ENCODE measurements around the gene MYRIP. TPM values are rescaled to one million over a fixed set of nuclear protein-coding genes. Genes with fewer than 3 reads are reported as not detected.

The MYRIP gene
- total and polyA plus RNA-seq, 11 donors: 0.42 to 2.2 (median 0.90) TPM

DNA sequence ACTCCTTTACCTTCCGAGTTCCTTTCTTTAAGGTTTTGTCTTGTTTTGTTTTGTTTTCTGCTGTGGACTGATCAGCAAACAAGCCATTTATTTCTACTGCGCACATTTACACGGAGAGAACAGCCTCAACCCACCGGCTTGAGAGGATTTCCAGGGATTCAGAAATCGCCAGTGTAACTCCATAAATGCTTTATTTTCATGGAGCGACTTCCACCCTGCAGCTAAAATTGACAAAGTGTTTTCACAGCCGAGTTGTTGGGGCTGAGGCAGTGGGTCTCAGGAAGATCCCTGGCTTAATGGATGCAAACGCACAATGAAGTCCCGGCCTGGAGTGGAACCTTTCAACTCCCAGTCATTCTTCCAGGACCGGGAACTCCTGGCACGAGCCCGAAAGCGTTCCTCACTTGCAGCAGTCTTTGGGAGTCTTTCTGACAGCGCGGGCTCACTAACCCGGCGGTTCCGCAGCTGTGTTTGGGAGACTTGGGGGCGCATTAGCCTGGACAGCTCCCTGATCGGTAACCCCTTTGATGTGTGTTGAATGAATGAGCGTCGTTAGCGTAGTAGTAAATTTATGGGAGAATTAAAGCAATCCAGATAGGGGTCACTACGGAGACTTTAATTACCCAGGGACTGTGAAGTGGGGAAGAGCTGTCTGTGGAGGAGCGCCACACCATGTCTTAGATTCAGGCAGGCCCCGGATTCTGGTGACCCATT, 785 bp upstream of the MYRIP start:
- H3K27me3 ChIP-seq: peaks cover 2 to 52% (median 28%) of the 10 kb centered on the region in 9 donors
- ATAC-seq: peak in 3 of 4 donors; percentile 15 to 29 (median 18)
- H3K4me3 ChIP-seq: peak overlapping the region; percentile 5 to 66 (median 53)
- WGBS, 4 donors: 7 to 10% (median 9%) methylated on average over 24 to 26 of the region's 26 CpGs
- no peak for TF ChIP-seq POLR2A (IDR thresholded peaks at IDR 0.05)
- TF ChIP-seq, protein P1, sequence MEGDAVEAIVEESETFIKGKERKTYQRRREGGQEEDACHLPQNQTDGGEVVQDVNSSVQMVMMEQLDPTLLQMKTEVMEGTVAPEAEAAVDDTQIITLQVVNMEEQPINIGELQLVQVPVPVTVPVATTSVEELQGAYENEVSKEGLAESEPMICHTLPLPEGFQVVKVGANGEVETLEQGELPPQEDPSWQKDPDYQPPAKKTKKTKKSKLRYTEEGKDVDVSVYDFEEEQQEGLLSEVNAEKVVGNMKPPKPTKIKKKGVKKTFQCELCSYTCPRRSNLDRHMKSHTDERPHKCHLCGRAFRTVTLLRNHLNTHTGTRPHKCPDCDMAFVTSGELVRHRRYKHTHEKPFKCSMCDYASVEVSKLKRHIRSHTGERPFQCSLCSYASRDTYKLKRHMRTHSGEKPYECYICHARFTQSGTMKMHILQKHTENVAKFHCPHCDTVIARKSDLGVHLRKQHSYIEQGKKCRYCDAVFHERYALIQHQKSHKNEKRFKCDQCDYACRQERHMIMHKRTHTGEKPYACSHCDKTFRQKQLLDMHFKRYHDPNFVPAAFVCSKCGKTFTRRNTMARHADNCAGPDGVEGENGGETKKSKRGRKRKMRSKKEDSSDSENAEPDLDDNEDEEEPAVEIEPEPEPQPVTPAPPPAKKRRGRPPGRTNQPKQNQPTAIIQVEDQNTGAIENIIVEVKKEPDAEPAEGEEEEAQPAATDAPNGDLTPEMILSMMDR (IDR thresholded peaks at IDR 0.05): no peak
- no peak for DNase-seq
- peak overlapping the region in 1 of 12 donors; percentile 2 for H3K27ac ChIP-seq
- no peaks in the 10 kb centered on the region for H3K36me3 ChIP-seq
- H3K4me1 ChIP-seq: peaks cover 0 to 21% (median 12%) of the 10 kb centered on the region in 12 donors
- intact Hi-C loops (cut with DNase I): no loop called here
- H3K9me3 ChIP-seq: peaks cover 0 to 6% (median 0%) of the 10 kb centered on the region in 12 donors

GRCh38 chr3:39809995-39810595, 686 bp downstream of the MYRIP start:
- peak overlapping the region; percentile 46 to 66 (median 58) for H3K4me3 ChIP-seq
- TF ChIP-seq POLR2A (IDR thresholded peaks at IDR 0.05): no peak
- TF ChIP-seq, protein P1 (IDR thresholded peaks at IDR 0.05): no peak
- ATAC-seq: no peak
- H3K4me1 ChIP-seq: peaks cover 0 to 21% (median 12%) of the 10 kb centered on the region in 12 donors
- WGBS, 4 donors: 1 to 2% (median 2%) methylated on average over 35 to 48 of the region's 48 CpGs
- no peak overlapping the region for H3K27ac ChIP-seq
- DNase-seq: no peak
- no peaks in the 10 kb centered on the region for H3K9me3 ChIP-seq
- H3K27me3 ChIP-seq: peaks cover 2 to 53% (median 28%) of the 10 kb centered on the region in 9 donors
- no peaks in the 10 kb centered on the region for H3K36me3 ChIP-seq
- intact Hi-C loops (cut with DNase I): loop anchor here in 6 of 10 donors (5.0 to 10.0 kb wide), 3 partner anchors 365 to 375 kb away; no protein-coding TSS in a partner anchor

DNA sequence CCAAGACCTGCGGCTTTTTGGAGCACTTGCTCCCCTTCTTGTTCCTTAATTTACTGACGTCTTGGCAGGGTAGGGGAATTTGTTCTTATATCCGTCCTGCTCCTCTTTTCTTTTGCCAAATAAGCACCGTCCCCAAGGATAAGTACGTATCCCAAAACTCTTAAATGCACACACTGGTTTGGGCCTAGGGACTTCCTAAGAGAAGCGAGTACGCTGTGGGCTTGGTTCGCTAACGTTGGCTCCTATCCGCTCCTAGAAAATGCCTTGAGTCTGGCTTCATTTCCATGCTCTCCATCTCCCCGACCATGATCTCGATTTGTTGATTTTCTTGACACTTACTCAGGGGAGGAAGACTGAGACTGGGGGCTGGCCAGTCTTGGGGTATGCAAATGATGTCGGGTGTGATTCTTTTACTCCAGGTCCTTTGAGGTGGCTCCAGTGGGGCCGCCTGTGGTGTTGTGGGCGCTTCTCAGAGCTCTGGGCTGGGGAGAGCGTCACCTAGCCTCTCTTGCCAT, 1.3 kb downstream of the MYRIP start:
- no peak for ATAC-seq

More for the DNA sequence above, 1.3 kb downstream of the MYRIP start:
- intact Hi-C loops (cut with DNase I): loop anchor here in 6 of 10 donors (5.0 to 10.0 kb wide), 3 partner anchors 364 to 374 kb away; no protein-coding TSS in a partner anchor
- Histone ChIP-seq H3K9me3 (no peaks in the 10 kb centered on the region), H3K27ac (no peak overlapping the region), H3K36me3 (no peaks in the 10 kb centered on the region), H3K27me3 (peaks cover 2 to 56% (median 28%) of the 10 kb centered on the region in 9 donors), H3K4me1 (peaks cover 0 to 21% (median 12%) of the 10 kb centered on the region in 12 donors), H3K4me3 (peak overlapping the region in 9 of 12 donors; percentile 51 to 66 (median 60))
- WGBS, 4 donors: 27 to 37% (median 31%) methylated on average over 16 of the region's 16 CpGs
- TF ChIP-seq, protein P1 (IDR thresholded peaks at IDR 0.05): no peak
- no peak for TF ChIP-seq POLR2A (IDR thresholded peaks at IDR 0.05)
- no peak for DNase-seq
